HEK293 (cell line): ENCODE measurements around the gene MTARC2.

Experiments used
- EGR2 ChIP-seq: fragments of 450-650 bp; formaldehyde crosslinking; IDR thresholded peaks from 2 replicates; pipeline ENCODE4 v1.5.1; 2016; ENCODE audit warnings: low read depth, missing biosample characterization, missing genetic modification characterization
- FEZF1 ChIP-seq: fragments of 450-650 bp; formaldehyde crosslinking; IDR thresholded peaks from 2 replicates; pipeline ENCODE4 v1.5.1; 2016; ENCODE audit warnings: missing biosample characterization, missing genetic modification characterization
- GLIS1 ChIP-seq: fragments of 450-650 bp; formaldehyde crosslinking; IDR thresholded peaks from 2 replicates; pipeline ENCODE4 v1.5.1; 2016; ENCODE audit warnings: missing biosample characterization, missing genetic modification characterization
- GLIS2 ChIP-seq: fragments of 450-650 bp; formaldehyde crosslinking; IDR thresholded peaks from 2 replicates; pipeline ENCODE4 v1.5.1; 2016; ENCODE audit warnings: missing biosample characterization, missing genetic modification characterization
- IKZF3 ChIP-seq: fragments of 450-650 bp; IDR thresholded peaks from 2 replicates; pipeline ENCODE4 v1.5.0; 2018; ENCODE audit warnings: missing biosample characterization, mild to moderate bottlenecking, missing genetic modification characterization, moderate library complexity
- KLF17 ChIP-seq: fragments of 450-650 bp; formaldehyde crosslinking; IDR thresholded peaks from 2 replicates; pipeline ENCODE4 v1.5.1; 2016; ENCODE audit warnings: missing biosample characterization, missing genetic modification characterization
- KLF8 ChIP-seq: fragments of 450-650 bp; formaldehyde crosslinking; IDR thresholded peaks from 2 replicates; pipeline ENCODE4 v1.5.1; 2016; ENCODE audit warnings: missing biosample characterization, missing genetic modification characterization
- MYNN ChIP-seq: fragments of 450-650 bp; formaldehyde crosslinking; IDR thresholded peaks from 2 replicates; pipeline ENCODE4 v1.5.1; 2016; ENCODE audit warnings: missing biosample characterization, missing genetic modification characterization, borderline replicate concordance
- PATZ1 ChIP-seq: fragments of 450-650 bp; formaldehyde crosslinking; IDR thresholded peaks from 2 replicates; pipeline ENCODE4 v1.5.1; 2016; ENCODE audit warnings: missing biosample characterization, missing genetic modification characterization
- PRDM1 ChIP-seq: fragments of 450-650 bp; formaldehyde crosslinking; IDR thresholded peaks from 2 replicates; pipeline ENCODE4; 2016; ENCODE audit warnings: missing biosample characterization, missing genetic modification characterization
- SCRT1 ChIP-seq: fragments of 450-650 bp; formaldehyde crosslinking; IDR thresholded peaks from 2 replicates; pipeline ENCODE4 v1.5.1; 2016; ENCODE audit warnings: missing biosample characterization, missing genetic modification characterization, borderline replicate concordance
- SP7 ChIP-seq: fragments of 450-650 bp; formaldehyde crosslinking; IDR thresholded peaks from 2 replicates; pipeline ENCODE4 v1.5.1; 2016; ENCODE audit warnings: missing biosample characterization, missing genetic modification characterization
- TRIM28 ChIP-seq: IDR thresholded peaks from 2 replicates; pipeline ENCODE4 v1.6.1; 2011; ENCODE audit warnings: low read length, control low read depth, borderline replicate concordance
- ZBTB10 ChIP-seq: fragments of 450-650 bp; formaldehyde crosslinking; IDR thresholded peaks from 2 replicates; pipeline ENCODE4 v1.5.1; 2016; ENCODE audit warnings: missing biosample characterization, missing genetic modification characterization
- ZBTB11 ChIP-seq: fragments of 450-650 bp; formaldehyde crosslinking; conservative IDR thresholded peaks from 2 replicates; pipeline ENCODE4 v1.5.1; 2016; ENCODE audit warnings: low read depth, missing biosample characterization, missing genetic modification characterization
- ZBTB21 ChIP-seq: fragments of 450-650 bp; formaldehyde crosslinking; IDR thresholded peaks from 2 replicates; pipeline ENCODE4 v1.5.1; 2017; ENCODE audit warnings: missing biosample characterization, missing genetic modification characterization
- ZFHX2 ChIP-seq: fragments of 450-650 bp; formaldehyde crosslinking; conservative IDR thresholded peaks from 2 replicates; pipeline ENCODE4 v1.5.1; 2016; ENCODE audit warnings: missing biosample characterization, missing genetic modification characterization
- ZNF146 ChIP-seq: fragments of 450-650 bp; formaldehyde crosslinking; IDR thresholded peaks from 2 replicates; pipeline ENCODE4 v1.5.1; 2016; ENCODE audit warnings: missing biosample characterization, missing genetic modification characterization
- ZNF175 ChIP-seq: fragments of 450-650 bp; formaldehyde crosslinking; IDR thresholded peaks from 2 replicates; pipeline ENCODE4 v1.5.1; 2016; ENCODE audit warnings: missing biosample characterization, missing genetic modification characterization
- ZNF221 ChIP-seq: fragments of 450-650 bp; formaldehyde crosslinking; IDR thresholded peaks from 2 replicates; pipeline ENCODE4 v1.5.1; 2017; ENCODE audit warnings: missing biosample characterization, missing genetic modification characterization, borderline replicate concordance
- ZNF23 ChIP-seq: fragments of 450-650 bp; formaldehyde crosslinking; IDR thresholded peaks from 2 replicates; pipeline ENCODE4 v1.5.1; 2016; ENCODE audit warnings: missing biosample characterization, missing genetic modification characterization, borderline replicate concordance
- ZNF239 ChIP-seq: fragments of 450-650 bp; formaldehyde crosslinking; IDR thresholded peaks from 2 replicates; pipeline ENCODE4 v1.5.1; 2016; ENCODE audit warnings: missing biosample characterization, missing genetic modification characterization
- ZNF350 ChIP-seq: fragments of 450-650 bp; formaldehyde crosslinking; IDR thresholded peaks from 2 replicates; pipeline ENCODE4 v1.5.0; 2017; ENCODE audit warnings: missing biosample characterization, mild to moderate bottlenecking, missing genetic modification characterization
- ZNF473 ChIP-seq: fragments of 450-650 bp; formaldehyde crosslinking; IDR thresholded peaks from 2 replicates; pipeline ENCODE4 v1.5.1; 2017; ENCODE audit warnings: missing biosample characterization, missing genetic modification characterization
- ZNF501 ChIP-seq: fragments of 450-650 bp; formaldehyde crosslinking; IDR thresholded peaks from 2 replicates; pipeline ENCODE4 v1.5.1; 2016; ENCODE audit warnings: missing biosample characterization, missing genetic modification characterization
- ZNF658 ChIP-seq: fragments of 450-650 bp; formaldehyde crosslinking; IDR thresholded peaks from 2 replicates; pipeline ENCODE4; 2016; ENCODE audit warnings: missing biosample characterization, missing genetic modification characterization
- ZNF660 ChIP-seq: fragments of 450-650 bp; IDR thresholded peaks from 2 replicates; pipeline ENCODE4 v1.5.1; 2018; ENCODE audit warnings: missing biosample characterization, mild to moderate bottlenecking, missing genetic modification characterization
- ZNF837 ChIP-seq: fragments of 450-650 bp; formaldehyde crosslinking; IDR thresholded peaks from 2 replicates; pipeline ENCODE4 v1.5.1; 2016; ENCODE audit warnings: missing biosample characterization, missing genetic modification characterization
- ZSCAN16 ChIP-seq: fragments of 450-650 bp; formaldehyde crosslinking; IDR thresholded peaks from 2 replicates; pipeline ENCODE4 v1.5.1; 2016; ENCODE audit warnings: missing biosample characterization, missing genetic modification characterization
- TF ChIP-seq, protein P1 (sequence below): fragments of 450-650 bp; formaldehyde crosslinking; IDR thresholded peaks from 2 replicates; pipeline ENCODE4 v1.5.1; 2016; ENCODE audit warnings: missing biosample characterization, missing genetic modification characterization

The MTARC2 gene

GRCh38 chr1:220748089-220748934, at the start of gene MTARC2 (continued):
- TF ChIP-seq ZBTB21 = no peak
- no peak for TF ChIP-seq ZNF350 (tag by site-specific recombination)
- 0 out of 2 replicates have a peak, but pooled peaks have one; percentile 38 for TF ChIP-seq ZBTB11 (tag by site-specific recombination)
- TF ChIP-seq ZNF175 = no peak
- peak; percentile 66 for TF ChIP-seq ZFHX2
- peak; percentile 93 for TF ChIP-seq GLIS2 (tag by site-specific recombination)
- TF ChIP-seq SP7 = peak; percentile 80
- TF ChIP-seq PATZ1 (tag by site-specific recombination) = peak; percentile 83
- TF ChIP-seq IKZF3 = 0 out of 2 replicates have a peak, but pooled peaks have one; percentile 7
- TF ChIP-seq FEZF1 = 0 out of 2 replicates have a peak, but pooled peaks have one; percentile 6
- TF ChIP-seq ZNF501 = peak; percentile 74; the same call in 1 of the 2 replicates
- no peak for TF ChIP-seq ZNF473 (tag by site-specific recombination)
- TF ChIP-seq KLF17 = peak; percentile 63
- TF ChIP-seq ZNF146 (tag by site-specific recombination) = no peak
- peak; percentile 68 for TF ChIP-seq GLIS1 (tag by site-specific recombination)
- peak; percentile 15; the same call in 1 of the 2 replicates for TF ChIP-seq MYNN (tag by site-specific recombination)
- TF ChIP-seq ZNF837 (tag by site-specific recombination) = no peak
- TF ChIP-seq EGR2 (tag by site-specific recombination) = peak; percentile 43
- peak; percentile 57; the same call in 1 of the 2 replicates for TF ChIP-seq ZNF660 (tag by site-specific recombination)
- TF ChIP-seq SCRT1 (tag by site-specific recombination) = no peak
- no peak for TF ChIP-seq ZNF658 (tag by site-specific recombination)
- no peak for TF ChIP-seq PRDM1 (tag by site-specific recombination)
- no peak for TF ChIP-seq ZNF221 (tag by site-specific recombination)
- TF ChIP-seq, protein P1, sequence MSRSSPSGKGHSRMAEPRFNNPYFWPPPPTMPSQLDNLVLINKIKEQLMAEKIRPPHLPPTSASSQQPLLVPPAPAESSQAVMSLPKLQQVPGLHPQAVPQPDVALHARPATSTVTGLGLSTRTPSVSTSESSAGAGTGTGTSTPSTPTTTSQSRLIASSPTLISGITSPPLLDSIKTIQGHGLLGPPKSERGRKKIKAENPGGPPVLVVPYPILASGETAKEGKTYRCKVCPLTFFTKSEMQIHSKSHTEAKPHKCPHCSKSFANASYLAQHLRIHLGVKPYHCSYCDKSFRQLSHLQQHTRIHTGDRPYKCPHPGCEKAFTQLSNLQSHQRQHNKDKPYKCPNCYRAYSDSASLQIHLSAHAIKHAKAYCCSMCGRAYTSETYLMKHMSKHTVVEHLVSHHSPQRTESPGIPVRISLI (tag by site-specific recombination) = no peak
- TF ChIP-seq ZNF239 = no peak
- TF ChIP-seq KLF8 (tag by site-specific recombination) = peak; percentile 84
- peak; percentile 43; the same call in 1 of the 2 replicates for TF ChIP-seq TRIM28
- 0 out of 2 replicates have a peak, but pooled peaks have one; percentile 59 for TF ChIP-seq ZSCAN16 (tag by site-specific recombination)
- no peak for TF ChIP-seq ZNF23 (tag by site-specific recombination)
- TF ChIP-seq ZBTB10 (tag by site-specific recombination) = peak; percentile 71
